ENCODE results near the gene IL27RA.

DNA sequence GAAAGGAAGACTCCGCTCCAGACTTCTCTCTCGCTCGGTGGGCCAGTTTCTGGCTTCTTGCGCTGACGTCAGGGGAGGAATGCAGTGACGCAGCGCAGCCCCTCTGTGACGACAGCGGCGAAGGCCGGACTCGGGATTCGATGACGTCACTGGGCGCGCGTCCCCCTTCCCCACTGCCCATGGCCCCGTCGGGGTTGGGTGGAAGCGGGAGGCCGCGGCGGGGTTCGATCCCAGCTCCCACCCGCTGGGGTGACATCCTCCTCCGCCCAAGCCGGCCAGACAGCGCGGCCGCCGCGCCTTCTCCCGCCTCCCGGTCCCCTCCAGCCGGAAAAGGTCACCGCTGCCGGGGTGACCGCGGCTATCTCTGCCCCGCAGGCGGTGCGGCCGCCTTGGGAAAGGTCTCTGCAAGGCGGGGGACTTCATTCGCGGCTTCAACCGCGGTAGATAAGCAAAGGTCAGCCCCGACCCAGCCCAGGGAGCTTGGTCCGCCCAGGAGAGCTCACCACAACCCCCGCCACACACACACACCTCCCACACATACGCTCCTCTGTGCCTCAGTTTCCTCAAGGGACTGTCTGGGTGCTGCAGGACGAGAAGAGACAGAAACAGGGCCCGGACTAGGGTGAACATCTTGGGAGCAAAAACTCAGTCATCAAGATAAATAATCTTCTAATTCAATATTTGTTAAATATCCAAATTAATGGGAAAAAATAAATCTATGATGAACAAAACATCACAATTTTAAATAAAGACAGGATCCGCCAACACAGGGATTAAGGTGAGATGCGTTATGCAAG is 24.6 kb upstream of the IL27RA start:
- no peak for TF ChIP-seq CTCF (IDR thresholded peaks at IDR 0.05)
- TF ChIP-seq POLR2A (IDR thresholded peaks at IDR 0.05) = no peak

Data from testis (tissue), 2 donors.